Measurements from ENCODE around the gene A1CF. TPM values are rescaled to one million over a fixed set of nuclear protein-coding genes. Genes with fewer than 3 reads are reported as not detected.

The A1CF gene
- total RNA-seq, 1 donor from 2014 or later, result not detected

- no peak for TF ChIP-seq CTCF (IDR thresholded peaks at IDR 0.05)
- H3K27me3 Mint-ChIP-seq (ENCODE audit: low read depth), result peaks cover 8% of the 10 kb centered on the region
- H3K36me3 Mint-ChIP-seq (ENCODE audit: low read depth), result no peaks in the 10 kb centered on the region
- H3K4me3 Mint-ChIP-seq (ENCODE audit: unreplicated experiment), result no peak overlapping the region
- no peak for DNase-seq (ENCODE audit: low spot score)
- H3K9me3 Mint-ChIP-seq (ENCODE audit: low read depth), result no peaks in the 10 kb centered on the region
- H3K27ac Mint-ChIP-seq (ENCODE audit: unreplicated experiment), result no peak overlapping the region
- peaks cover 4% of the 10 kb centered on the region for H3K4me1 Mint-ChIP-seq (ENCODE audit: low read depth)
Measured at GRCh38 chr10:50805981-50806622, 79.3 kb downstream of the A1CF start.

DNA sequence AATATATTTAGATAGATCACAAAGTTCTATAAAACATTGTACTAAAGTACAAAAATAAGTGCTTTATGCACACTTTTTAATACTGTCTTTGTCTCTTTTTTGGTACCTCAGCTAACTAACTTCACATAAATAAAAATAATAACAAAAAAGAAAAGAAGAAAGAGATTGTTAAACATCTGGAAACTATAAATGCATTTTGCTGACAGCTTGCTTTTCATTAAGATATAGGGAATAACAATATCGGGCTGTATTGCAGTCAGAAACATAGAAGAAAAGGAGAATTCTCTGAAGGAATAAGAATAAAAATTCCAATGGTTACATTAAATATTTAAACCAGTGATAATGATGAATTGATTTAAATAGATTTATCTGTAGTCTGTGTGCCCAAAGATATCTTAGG lies 85.8 kb downstream of the A1CF start:
- H3K9me3 Mint-ChIP-seq (ENCODE audit: low read depth), result no peaks in the 10 kb centered on the region
- H3K27ac Mint-ChIP-seq (ENCODE audit: unreplicated experiment), result no peak overlapping the region
- no peak for TF ChIP-seq CTCF (IDR thresholded peaks at IDR 0.05)
- DNase-seq (ENCODE audit: low spot score), result no peak
- no peaks in the 10 kb centered on the region for H3K4me1 Mint-ChIP-seq (ENCODE audit: low read depth)
- no peak overlapping the region for H3K4me3 Mint-ChIP-seq (ENCODE audit: unreplicated experiment)
- no peaks in the 10 kb centered on the region for H3K36me3 Mint-ChIP-seq (ENCODE audit: low read depth)
- peaks cover 18% of the 10 kb centered on the region for H3K27me3 Mint-ChIP-seq (ENCODE audit: low read depth)

- no peak overlapping the region for H3K4me3 Mint-ChIP-seq (ENCODE audit: unreplicated experiment)
- H3K9me3 Mint-ChIP-seq (ENCODE audit: low read depth), result no peaks in the 10 kb centered on the region
- no peak overlapping the region for H3K27ac Mint-ChIP-seq (ENCODE audit: unreplicated experiment)
- TF ChIP-seq CTCF (IDR thresholded peaks at IDR 0.05), result no peak
- H3K36me3 Mint-ChIP-seq (ENCODE audit: low read depth), result no peaks in the 10 kb centered on the region
- H3K4me1 Mint-ChIP-seq (ENCODE audit: low read depth), result no peaks in the 10 kb centered on the region
- DNase-seq (ENCODE audit: low spot score), result no peak
- H3K27me3 Mint-ChIP-seq (ENCODE audit: low read depth), result peaks cover 19% of the 10 kb centered on the region
Measured at GRCh38 chr10:50798297-50798696, 87.1 kb downstream of the A1CF start.

DNA sequence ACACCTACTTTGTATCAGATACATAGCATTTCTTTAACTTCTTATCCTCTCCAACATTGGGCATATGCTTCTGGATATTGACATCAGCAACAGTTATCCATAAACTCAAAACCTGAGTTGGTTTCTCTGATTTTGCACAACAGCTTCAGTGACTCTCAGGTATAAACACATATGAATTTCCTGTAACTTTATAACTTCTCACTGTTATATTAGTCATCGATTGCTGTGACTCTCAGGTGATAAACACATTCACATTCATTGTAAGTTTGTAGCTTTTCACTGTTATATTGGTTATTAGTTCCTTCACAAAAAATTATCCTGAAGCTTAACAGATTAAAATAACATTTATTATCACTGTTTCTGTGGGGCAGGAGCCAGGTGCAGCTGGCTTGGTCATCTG lies 88.7 kb downstream of the A1CF start:
- Mint-ChIP-seq H3K9me3 (ENCODE audit: low read depth) (no peaks in the 10 kb centered on the region), H3K27ac (ENCODE audit: unreplicated experiment) (no peak overlapping the region), H3K4me1 (ENCODE audit: low read depth) (no peaks in the 10 kb centered on the region), H3K36me3 (ENCODE audit: low read depth) (no peaks in the 10 kb centered on the region), H3K4me3 (ENCODE audit: unreplicated experiment) (no peak overlapping the region), H3K27me3 (ENCODE audit: low read depth) (peaks cover 19% of the 10 kb centered on the region)
- DNase-seq (ENCODE audit: low spot score), result no peak
- TF ChIP-seq CTCF (IDR thresholded peaks at IDR 0.05), result no peak

DNA sequence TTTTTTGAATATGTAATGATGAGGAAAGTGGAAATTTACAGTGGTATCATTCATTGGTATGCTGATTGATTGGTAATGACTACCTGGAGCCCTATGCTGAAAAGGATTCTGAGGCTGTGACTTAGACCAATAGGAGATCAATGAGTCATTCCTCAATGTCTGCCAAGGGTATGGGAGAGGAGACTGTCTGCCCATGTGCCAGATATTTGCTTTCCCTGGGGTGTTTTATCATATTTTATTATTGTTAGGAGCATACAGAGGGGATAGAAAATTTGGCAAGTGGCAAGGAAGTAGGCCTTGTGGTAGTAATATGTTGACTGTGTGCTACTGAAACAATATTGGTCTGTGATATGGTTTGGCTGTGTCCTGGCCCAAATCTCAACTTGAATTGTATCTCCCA lies 90.9 kb downstream of the A1CF start:
- no peaks in the 10 kb centered on the region for H3K36me3 Mint-ChIP-seq (ENCODE audit: low read depth)
- no peaks in the 10 kb centered on the region for H3K9me3 Mint-ChIP-seq (ENCODE audit: low read depth)
- DNase-seq (ENCODE audit: low spot score), result no peak
- no peaks in the 10 kb centered on the region for H3K4me1 Mint-ChIP-seq (ENCODE audit: low read depth)
- H3K27me3 Mint-ChIP-seq (ENCODE audit: low read depth), result peaks cover 14% of the 10 kb centered on the region
- TF ChIP-seq CTCF (IDR thresholded peaks at IDR 0.05), result no peak
- no peak overlapping the region for H3K4me3 Mint-ChIP-seq (ENCODE audit: unreplicated experiment)
- H3K27ac Mint-ChIP-seq (ENCODE audit: unreplicated experiment), result no peak overlapping the region

All from chondrocyte (in vitro differentiated cells).